HG02840 (cell line): Measurements from ENCODE around the gene JMJD8.
"Not testable (repeated sequence)": the region's sequence is repeated elsewhere in the genome, so short reads cannot be mapped to it uniquely, and the experiment has no call there.

Experiments
- ATAC-seq: cut with Tn5 transposase; IDR thresholded peaks from one replicate; pipeline ENCODE4 v1.9.1; 2021; ENCODE audit warnings: mild to moderate bottlenecking, moderate library complexity, moderate number of reproducible peaks; ENCODE audit not compliant: unreplicated experiment, low FRiP score

Gene JMJD8

GRCh38 chr16:693766-694165 is 9.6 kb upstream of the JMJD8 start:
- ATAC-seq: no peak

- no peak for ATAC-seq
Measured at GRCh38 chr16:693364-693763, 9.2 kb upstream of the JMJD8 start.

- no peak for ATAC-seq
Measured at GRCh38 chr16:692356-693108, 8.4 kb upstream of the JMJD8 start.

GRCh38 chr16:691242-691641 is 7.1 kb upstream of the JMJD8 start:
- ATAC-seq: not testable (repeated sequence)

GRCh38 chr16:689175-689897 is 5.2 kb upstream of the JMJD8 start:
- ATAC-seq: no peak

GRCh38 chr16:687499-687898 is 3.4 kb upstream of the JMJD8 start:
- ATAC-seq: no peak

GRCh38 chr16:686459-687260 is 2.5 kb upstream of the JMJD8 start:
- no peak for ATAC-seq

GRCh38 chr16:685967-686366 is 1.8 kb upstream of the JMJD8 start:
- no peak for ATAC-seq

GRCh38 chr16:684961-685696 is 995 bp upstream of the JMJD8 start:
- no peak for ATAC-seq

- ATAC-seq: peak; percentile 6
Measured at GRCh38 chr16:683396-684070, 601 bp downstream of the JMJD8 start.

GRCh38 chr16:682493-683395 is 1.4 kb downstream of the JMJD8 start:
- no peak for ATAC-seq

- no peak for ATAC-seq
Measured at GRCh38 chr16:681746-682427, 2.2 kb downstream of the JMJD8 start.

GRCh38 chr16:680967-681745 is 3.0 kb downstream of the JMJD8 start:
- no peak for ATAC-seq

GRCh38 chr16:680625-680945 is 3.5 kb downstream of the JMJD8 start:
- no peak for ATAC-seq

- ATAC-seq: peak; percentile 31
Measured at GRCh38 chr16:679814-680624, 4.1 kb downstream of the JMJD8 start, which contains the start of gene STUB1. Gene STUB1, plus strand, starts transcription at chr16:680410. Its CDS starts 116 bp downstream, at chr16:680526.

GRCh38 chr16:678858-679813 is 5.0 kb downstream of the JMJD8 start:
- ATAC-seq: peak; percentile 4
